ENCODE results near the gene MED12.

Gene MED12

GRCh38 chrX:71158603-71159002, 40.2 kb downstream of the MED12 start:
- TF ChIP-seq PRDM1 (tag by site-specific recombination; IDR thresholded peaks at IDR 0.05) (peak; percentile 63; the same call in 1 of the 2 replicates), ZNF175 (tag by site-specific recombination; IDR thresholded peaks at IDR 0.05) (no peak)
- POLR2A ChIA-PET, result no interaction called here
- no peaks in the 10 kb centered on the region for H3K9me3 ChIP-seq (ENCODE audit: control insufficient read depth, insufficient read depth, low read depth, low read length)
- H3K27ac ChIP-seq (ENCODE audit: extremely low read depth, low read depth, low read length), result no peak overlapping the region
- H3K4me3 ChIP-seq (ENCODE audit: low read depth, low read length), result no peak overlapping the region
- H3K36me3 ChIP-seq (ENCODE audit: control insufficient read depth in 2 of 2, insufficient read depth in 1 of 2, low read length in 2 of 2), result no peaks in the 10 kb centered on the region
- no peaks in the 10 kb centered on the region for H3K4me1 ChIP-seq (ENCODE audit: control insufficient read depth, insufficient read depth, low read length)
- CTCF ChIA-PET, result no interaction called here

- Histone ChIP-seq H3K36me3 (ENCODE audit: control insufficient read depth in 2 of 2, insufficient read depth in 1 of 2, low read length in 2 of 2) (no peaks in the 10 kb centered on the region), H3K4me3 (ENCODE audit: low read depth, low read length) (no peak overlapping the region), H3K4me1 (ENCODE audit: control insufficient read depth, insufficient read depth, low read length) (no peaks in the 10 kb centered on the region), H3K27ac (ENCODE audit: extremely low read depth, low read depth, low read length) (no peak overlapping the region), H3K9me3 (ENCODE audit: control insufficient read depth, insufficient read depth, low read depth, low read length) (no peaks in the 10 kb centered on the region)
- ChIA-PET CTCF (interaction anchor here (0.7 kb wide), 1 partner anchor 64 kb away, joined by 3 read pairs; no protein-coding TSS in a partner anchor), POLR2A (interaction anchor here (0.6 kb wide), 1 partner anchor 1022 kb away, joined by 3 read pairs; no protein-coding TSS in a partner anchor)
- TF ChIP-seq ZNF768 (tag by site-specific recombination; IDR thresholded peaks at IDR 0.05) (no peak), ZNF670 (tag by site-specific recombination; IDR thresholded peaks at IDR 0.05; ENCODE audit: low read depth) (no peak), ZNF416 (tag by site-specific recombination; IDR thresholded peaks at IDR 0.05) (no peak), REST (tag by site-specific recombination; IDR thresholded peaks at IDR 0.05) (no peak), ZBTB26 (tag by site-specific recombination; optimal IDR thresholded peaks at IDR 0.05) (no peak), GLIS1 (tag by site-specific recombination; IDR thresholded peaks at IDR 0.05) (no peak), TSHZ1 (tag by site-specific recombination; IDR thresholded peaks at IDR 0.05; ENCODE audit: borderline replicate concordance) (no peak), ZNF292 (tag by site-specific recombination; IDR thresholded peaks at IDR 0.05; ENCODE audit: borderline replicate concordance, low read depth) (no peak), ZNF548 (tag by site-specific recombination; IDR thresholded peaks at IDR 0.05) (no peak), ZNF266 (tag by site-specific recombination; IDR thresholded peaks at IDR 0.05; ENCODE audit: low read depth) (no peak), ZBTB20 (tag by site-specific recombination; IDR thresholded peaks at IDR 0.05) (no peak)
Measured at GRCh38 chrX:71159335-71159734, 40.9 kb downstream of the MED12 start.

GRCh38 chrX:71160475-71160874, 42.1 kb downstream of the MED12 start:
- H3K4me3 ChIP-seq (ENCODE audit: low read depth, low read length), result no peak overlapping the region
- H3K9me3 ChIP-seq (ENCODE audit: control insufficient read depth, insufficient read depth, low read depth, low read length), result no peaks in the 10 kb centered on the region
- no peak overlapping the region for H3K27ac ChIP-seq (ENCODE audit: extremely low read depth, low read depth, low read length)
- CTCF ChIA-PET, result no interaction called here
- POLR2A ChIA-PET, result no interaction called here
- H3K36me3 ChIP-seq (ENCODE audit: control insufficient read depth in 2 of 2, insufficient read depth in 1 of 2, low read length in 2 of 2), result no peaks in the 10 kb centered on the region
- H3K4me1 ChIP-seq (ENCODE audit: control insufficient read depth, insufficient read depth, low read length), result no peaks in the 10 kb centered on the region
- TF ChIP-seq ZNF335 (tag by site-specific recombination; conservative IDR thresholded peaks at IDR 0.05), result no peak
- no peak for TF ChIP-seq REST (tag by site-specific recombination; IDR thresholded peaks at IDR 0.05)
- TF ChIP-seq YY1 (tag by site-specific recombination; IDR thresholded peaks at IDR 0.05), result no peak
- TF ChIP-seq ZNF776 (tag by site-specific recombination; IDR thresholded peaks at IDR 0.05; ENCODE audit: borderline replicate concordance), result no peak
- no peak for TF ChIP-seq SALL2 (tag by site-specific recombination; IDR thresholded peaks at IDR 0.05; ENCODE audit: borderline replicate concordance)
